Adrenal gland (tissue), 5 donors: ENCODE measurements around the gene HORMAD2.

Source experiments
- CTCF ChIP-seq, 6 experiments: fragments of 450-650 bp in 4 of 6; fragments of 200-600 bp in 2 of 6; sonication (generic) in 1 of 6; IDR thresholded peaks; 1 replicate in 5 of 6; 2 replicates in 1 of 6; pipeline versions ENCODE4 v1.5.1 to v1.8.0; 2016 to 2021; ENCODE audit warnings: antibody characterized with exemption in 6 of 6, mild to moderate bottlenecking in 2 of 6, moderate library complexity in 1 of 6
- POLR2A ChIP-seq, 2 donors: fragments of 450-650 bp; IDR thresholded peaks; one replicate each; pipeline ENCODE4 v1.6.1; 2017; ENCODE audit warnings: antibody characterized with exemption in 2 of 2, mild to moderate bottlenecking in 2 of 2, moderate library complexity in 1 of 2
- donor health status: DM: no; HTN: no; CAD: no.

GRCh38 chr22:30105483-30105882, 25.2 kb downstream of the HORMAD2 start:
- TF ChIP-seq POLR2A (IDR thresholded peaks at IDR 0.05) (no peak), CTCF (IDR thresholded peaks at IDR 0.05) (no peak)
